ENCODE results near the gene FAM43B.
A peak's percentile ranks its signal among the peaks of the same experiment; 100 is the strongest.

FAM43B gene

DNA sequence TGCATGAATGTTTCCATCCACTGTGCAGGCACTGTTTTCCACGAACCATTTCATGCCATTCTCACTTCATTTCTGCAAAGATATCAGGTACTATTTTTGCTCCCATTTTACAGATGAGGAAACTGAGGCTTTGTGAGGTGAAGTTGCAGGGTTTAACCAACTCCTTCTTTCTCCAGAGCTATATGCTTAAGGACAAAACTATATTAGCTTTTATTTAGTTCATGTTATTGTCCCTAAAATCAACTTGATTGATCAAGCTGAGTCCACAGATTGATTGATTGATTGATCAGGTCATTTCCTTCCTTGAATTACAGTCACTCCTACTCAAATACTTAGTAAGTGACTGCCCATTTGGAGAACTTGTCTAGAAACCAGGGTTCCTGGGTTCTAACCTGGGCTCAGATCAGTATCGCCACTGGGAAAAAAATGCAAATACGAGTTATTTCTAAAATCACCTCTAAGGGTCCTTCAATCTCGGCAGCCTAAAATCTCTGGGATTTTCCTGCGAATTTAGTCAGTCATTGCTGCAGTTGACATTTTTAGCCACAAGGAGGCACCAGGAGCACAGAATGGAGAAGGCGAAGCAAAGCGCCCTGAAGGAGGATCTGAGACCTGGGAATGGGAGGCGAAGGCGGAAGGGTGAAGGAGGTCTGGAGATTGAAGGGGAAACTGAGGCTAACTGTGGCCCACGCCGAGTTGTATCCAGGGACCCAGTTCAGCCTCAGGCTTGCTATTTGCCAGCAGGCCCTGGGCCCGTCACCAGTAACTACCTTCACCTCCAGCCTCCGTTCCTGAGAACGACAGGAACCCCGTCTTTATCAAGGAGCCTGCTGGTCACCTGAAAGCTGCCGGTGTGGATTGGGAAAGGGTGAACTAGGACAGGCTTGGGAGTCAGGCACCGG lies 30.2 kb upstream of the FAM43B start:
- no peaks in the 10 kb centered on the region for H3K4me1 ChIP-seq (ENCODE audit: insufficient read depth, low read length, severe bottlenecking)
- no peak overlapping the region for H3K27ac ChIP-seq (ENCODE audit: low read depth, low read length, poor library complexity, severe bottlenecking)
- H3K9me3 ChIP-seq (ENCODE audit: low read length): no peaks in the 10 kb centered on the region
- no peak overlapping the region for H3K4me2 ChIP-seq (ENCODE audit: low read length)
- H2AFZ ChIP-seq (ENCODE audit: low read length): no peak overlapping the region
- H3K9me2 ChIP-seq (ENCODE audit: low read depth, low read length): no peaks in the 10 kb centered on the region
- H3K79me2 ChIP-seq (ENCODE audit: insufficient read depth, low read length): no peaks in the 10 kb centered on the region
- 0 out of 2 replicates have a peak, but pooled peaks cover 3% of the 10 kb centered on the region for H3K27me3 ChIP-seq (ENCODE audit: insufficient read depth, low read length)
- no peak overlapping the region for H3K9ac ChIP-seq (ENCODE audit: low read length)
- TF ChIP-seq EZH2 (IDR thresholded peaks at IDR 0.05; ENCODE audit: borderline replicate concordance, low read length): no peak
- TF ChIP-seq, protein P1, sequence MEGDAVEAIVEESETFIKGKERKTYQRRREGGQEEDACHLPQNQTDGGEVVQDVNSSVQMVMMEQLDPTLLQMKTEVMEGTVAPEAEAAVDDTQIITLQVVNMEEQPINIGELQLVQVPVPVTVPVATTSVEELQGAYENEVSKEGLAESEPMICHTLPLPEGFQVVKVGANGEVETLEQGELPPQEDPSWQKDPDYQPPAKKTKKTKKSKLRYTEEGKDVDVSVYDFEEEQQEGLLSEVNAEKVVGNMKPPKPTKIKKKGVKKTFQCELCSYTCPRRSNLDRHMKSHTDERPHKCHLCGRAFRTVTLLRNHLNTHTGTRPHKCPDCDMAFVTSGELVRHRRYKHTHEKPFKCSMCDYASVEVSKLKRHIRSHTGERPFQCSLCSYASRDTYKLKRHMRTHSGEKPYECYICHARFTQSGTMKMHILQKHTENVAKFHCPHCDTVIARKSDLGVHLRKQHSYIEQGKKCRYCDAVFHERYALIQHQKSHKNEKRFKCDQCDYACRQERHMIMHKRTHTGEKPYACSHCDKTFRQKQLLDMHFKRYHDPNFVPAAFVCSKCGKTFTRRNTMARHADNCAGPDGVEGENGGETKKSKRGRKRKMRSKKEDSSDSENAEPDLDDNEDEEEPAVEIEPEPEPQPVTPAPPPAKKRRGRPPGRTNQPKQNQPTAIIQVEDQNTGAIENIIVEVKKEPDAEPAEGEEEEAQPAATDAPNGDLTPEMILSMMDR (IDR thresholded peaks at IDR 0.05; ENCODE audit: low read length): peak; percentile 92
- no peaks in the 10 kb centered on the region for H3K36me3 ChIP-seq (ENCODE audit: insufficient read depth, low read length)
- H3K4me3 ChIP-seq (ENCODE audit: low read depth, low read length, poor library complexity, severe bottlenecking): no peak overlapping the region
- H4K20me1 ChIP-seq (ENCODE audit: insufficient read depth, low read length): no peaks in the 10 kb centered on the region
- H3F3A ChIP-seq (ENCODE audit: insufficient read depth, low read length): no peaks in the 10 kb centered on the region

DNA sequence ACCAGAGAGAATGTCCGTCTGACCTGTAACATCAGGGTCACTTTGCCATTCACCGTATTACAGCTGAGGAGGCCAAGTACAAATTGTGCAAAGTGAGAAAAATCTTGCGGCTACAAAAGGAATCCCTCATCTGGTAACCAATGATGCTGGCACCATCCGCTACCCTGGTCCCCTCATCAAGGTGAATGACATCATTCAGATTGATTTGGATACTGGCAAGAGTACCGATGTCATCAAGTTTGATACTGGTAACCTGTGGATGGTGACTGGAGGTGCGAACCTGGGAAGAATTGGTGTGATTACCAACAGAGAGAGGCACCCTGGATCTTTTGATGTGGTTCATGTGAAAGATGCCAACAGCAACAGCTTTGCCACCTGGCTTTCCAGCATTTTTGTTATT lies 26.1 kb upstream of the FAM43B start:
- no peak overlapping the region for H3K4me3 ChIP-seq (ENCODE audit: low read depth, low read length, poor library complexity, severe bottlenecking)
- H3K27me3 ChIP-seq (ENCODE audit: insufficient read depth, low read length): 0 out of 2 replicates have a peak, but pooled peaks cover 3% of the 10 kb centered on the region
- H3K9me3 ChIP-seq (ENCODE audit: low read length): no peaks in the 10 kb centered on the region
- no peaks in the 10 kb centered on the region for H3K36me3 ChIP-seq (ENCODE audit: insufficient read depth, low read length)
- no peak overlapping the region for H2AFZ ChIP-seq (ENCODE audit: low read length)
- no peaks in the 10 kb centered on the region for H3F3A ChIP-seq (ENCODE audit: insufficient read depth, low read length)
- TF ChIP-seq EZH2 (IDR thresholded peaks at IDR 0.05; ENCODE audit: borderline replicate concordance, low read length): no peak
- TF ChIP-seq, protein P1 (IDR thresholded peaks at IDR 0.05; ENCODE audit: low read length): no peak
- H3K9ac ChIP-seq (ENCODE audit: low read length): no peak overlapping the region
- H3K4me2 ChIP-seq (ENCODE audit: low read length): no peak overlapping the region
- no peaks in the 10 kb centered on the region for H3K4me1 ChIP-seq (ENCODE audit: insufficient read depth, low read length, severe bottlenecking)
- H3K79me2 ChIP-seq (ENCODE audit: insufficient read depth, low read length): no peaks in the 10 kb centered on the region
- H3K27ac ChIP-seq (ENCODE audit: low read depth, low read length, poor library complexity, severe bottlenecking): no peak overlapping the region
- no peaks in the 10 kb centered on the region for H3K9me2 ChIP-seq (ENCODE audit: low read depth, low read length)
- no peaks in the 10 kb centered on the region for H4K20me1 ChIP-seq (ENCODE audit: insufficient read depth, low read length)

DNA sequence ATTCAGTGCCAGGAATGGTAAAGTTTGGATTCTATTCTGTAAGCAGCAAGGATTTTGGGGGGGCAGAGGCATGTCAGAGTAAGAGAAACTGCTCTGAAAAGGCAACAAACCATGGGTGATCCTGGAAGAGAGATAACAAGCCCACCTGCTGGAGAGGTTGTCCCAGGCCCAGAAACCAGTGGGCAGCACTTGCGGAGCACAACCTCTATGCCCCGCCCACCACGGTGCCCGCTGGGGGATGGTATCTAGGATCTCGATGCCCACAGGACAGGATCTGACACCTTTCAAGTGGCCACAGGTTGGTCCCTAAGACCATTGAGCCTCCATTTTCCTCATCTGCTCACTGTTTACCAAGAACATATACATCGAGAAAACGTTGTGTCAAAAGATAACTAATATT lies 24.2 kb upstream of the FAM43B start:
- Histone ChIP-seq H3F3A (ENCODE audit: insufficient read depth, low read length) (no peaks in the 10 kb centered on the region), H3K4me1 (ENCODE audit: insufficient read depth, low read length, severe bottlenecking) (no peaks in the 10 kb centered on the region), H3K9ac (ENCODE audit: low read length) (no peak overlapping the region), H3K9me2 (ENCODE audit: low read depth, low read length) (no peaks in the 10 kb centered on the region), H3K4me2 (ENCODE audit: low read length) (no peak overlapping the region), H3K4me3 (ENCODE audit: low read depth, low read length, poor library complexity, severe bottlenecking) (no peak overlapping the region), H3K9me3 (ENCODE audit: low read length) (no peaks in the 10 kb centered on the region), H3K79me2 (ENCODE audit: insufficient read depth, low read length) (no peaks in the 10 kb centered on the region), H3K36me3 (ENCODE audit: insufficient read depth, low read length) (no peaks in the 10 kb centered on the region), H4K20me1 (ENCODE audit: insufficient read depth, low read length) (no peaks in the 10 kb centered on the region), H2AFZ (ENCODE audit: low read length) (no peak overlapping the region), H3K27ac (ENCODE audit: low read depth, low read length, poor library complexity, severe bottlenecking) (no peak overlapping the region), H3K27me3 (ENCODE audit: insufficient read depth, low read length) (0 out of 2 replicates have a peak, but pooled peaks cover 3% of the 10 kb centered on the region)
- TF ChIP-seq, protein P1 (IDR thresholded peaks at IDR 0.05; ENCODE audit: low read length): no peak
- TF ChIP-seq EZH2 (IDR thresholded peaks at IDR 0.05; ENCODE audit: borderline replicate concordance, low read length): no peak
